GM18508 (cell line): ENCODE measurements around the gene KSR1.

Experiments
- ATAC-seq: cut with Tn5 transposase; IDR thresholded peaks from one replicate; pipeline ENCODE4 v1.9.1; 2021; ENCODE audit warnings: moderate number of reproducible peaks; ENCODE audit not compliant: insufficient read depth, unreplicated experiment

The KSR1 gene

GRCh38 chr17:27469256-27469655 lies 13.0 kb downstream of the KSR1 start:
- ATAC-seq, result no peak

- peak; percentile 52 for ATAC-seq
These were observed 15.3 kb downstream of the KSR1 start for GRCh38 chr17:27471321-27472269.

DNA sequence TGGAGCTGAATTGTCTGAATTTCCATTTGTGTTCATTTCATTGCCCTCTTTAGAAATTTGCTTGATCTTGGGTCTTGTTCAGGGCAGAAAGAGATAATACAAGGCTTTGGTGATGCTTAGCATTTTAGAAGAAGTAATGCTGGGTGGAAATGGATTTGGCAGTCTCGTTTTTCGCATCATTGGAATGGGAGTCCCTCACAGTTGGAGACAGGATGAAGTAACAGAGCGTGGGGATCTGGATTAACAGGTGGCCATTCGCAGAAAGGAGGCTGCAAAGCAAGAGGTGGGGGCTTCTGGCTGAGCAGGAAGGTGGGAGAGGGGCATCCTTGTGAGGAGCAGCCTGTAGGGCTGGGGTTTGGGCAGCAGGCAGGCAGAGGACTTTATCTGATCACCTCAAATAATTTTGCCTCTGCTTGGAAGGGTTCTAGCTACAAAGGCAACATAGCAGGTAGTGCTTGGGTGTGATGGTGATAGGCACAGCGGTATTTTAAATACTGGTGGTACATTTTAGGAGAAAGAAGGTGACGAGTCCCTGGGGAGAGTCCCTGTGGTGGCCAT lies 17.0 kb downstream of the KSR1 start:
- no peak for ATAC-seq

DNA sequence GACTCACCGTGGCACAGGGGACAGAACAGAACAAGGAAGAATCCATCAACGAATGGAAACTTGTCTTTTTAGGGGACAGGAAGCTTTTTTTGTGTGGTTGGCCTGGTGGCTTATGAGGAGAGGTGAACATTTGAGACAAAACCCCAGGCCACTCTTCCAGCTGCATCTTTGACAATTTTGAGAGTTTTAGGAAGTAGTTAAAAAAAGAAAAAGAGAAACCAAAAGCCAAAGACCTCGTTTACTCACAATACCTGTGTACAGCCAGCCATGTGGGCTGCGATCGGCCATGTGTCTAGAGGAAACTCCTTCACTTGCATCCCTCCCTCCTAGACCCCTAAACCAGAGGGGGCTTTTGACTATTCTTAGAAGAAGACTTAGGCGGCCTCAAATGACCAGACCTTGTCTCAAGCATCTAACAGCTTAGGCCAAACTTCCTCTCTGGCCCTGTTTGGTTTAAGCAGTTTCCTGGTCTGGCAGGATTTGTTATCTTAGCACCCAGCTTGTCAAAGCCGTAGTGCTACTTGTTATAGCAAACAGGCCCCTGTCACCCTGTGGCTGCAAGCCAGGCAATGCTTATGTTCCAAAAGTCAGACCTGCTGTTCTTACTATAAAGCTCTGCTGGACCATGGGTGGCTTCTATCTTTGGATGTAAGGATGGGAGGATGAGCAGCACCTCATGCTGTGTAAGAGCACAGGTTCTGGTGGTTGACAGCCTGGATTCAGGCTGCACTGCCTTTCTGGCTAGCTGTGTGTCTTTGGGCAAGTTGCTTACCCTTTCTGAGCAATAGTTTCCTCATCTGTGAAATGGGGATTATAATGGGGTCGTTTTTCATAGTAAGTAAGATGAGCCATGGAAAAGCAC lies 17.7 kb downstream of the KSR1 start:
- ATAC-seq, result peak; percentile 25

DNA sequence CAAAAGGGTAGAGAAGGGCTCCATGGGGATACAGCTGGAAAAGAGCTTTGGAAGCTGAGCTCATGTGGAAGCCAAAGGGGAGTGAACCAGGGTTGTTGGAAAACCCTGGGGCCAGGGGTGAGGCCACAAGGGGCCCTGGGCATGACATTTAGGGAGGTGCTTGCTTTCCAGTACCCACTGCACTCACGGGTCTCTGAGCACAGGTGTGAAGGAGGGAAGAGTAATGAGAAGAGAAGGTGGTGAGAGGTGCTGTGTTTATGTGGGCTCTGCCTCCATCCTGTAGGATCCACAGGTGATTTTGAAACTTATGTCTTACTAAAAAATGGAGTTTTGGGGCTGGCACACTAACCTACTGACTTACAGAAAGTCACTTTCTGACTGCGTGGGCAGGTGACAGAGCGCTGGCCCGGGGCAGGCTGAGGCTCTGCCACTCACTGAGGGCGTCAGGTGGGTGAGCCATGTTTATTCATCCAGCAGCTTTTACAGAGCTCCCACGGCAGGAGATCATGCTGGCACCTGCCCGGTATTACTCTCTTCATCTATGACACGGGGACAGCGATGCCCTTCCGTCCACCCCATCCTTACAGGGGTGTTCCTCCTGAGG lies 18.9 kb downstream of the KSR1 start:
- no peak for ATAC-seq

- no peak for ATAC-seq
These were observed 20.0 kb downstream of the KSR1 start for GRCh38 chr17:27475981-27476895.

- ATAC-seq, result no peak
These were observed 21.0 kb downstream of the KSR1 start for GRCh38 chr17:27477050-27477888.

- no peak for ATAC-seq
These were observed 21.9 kb downstream of the KSR1 start for GRCh38 chr17:27477971-27478684.

DNA sequence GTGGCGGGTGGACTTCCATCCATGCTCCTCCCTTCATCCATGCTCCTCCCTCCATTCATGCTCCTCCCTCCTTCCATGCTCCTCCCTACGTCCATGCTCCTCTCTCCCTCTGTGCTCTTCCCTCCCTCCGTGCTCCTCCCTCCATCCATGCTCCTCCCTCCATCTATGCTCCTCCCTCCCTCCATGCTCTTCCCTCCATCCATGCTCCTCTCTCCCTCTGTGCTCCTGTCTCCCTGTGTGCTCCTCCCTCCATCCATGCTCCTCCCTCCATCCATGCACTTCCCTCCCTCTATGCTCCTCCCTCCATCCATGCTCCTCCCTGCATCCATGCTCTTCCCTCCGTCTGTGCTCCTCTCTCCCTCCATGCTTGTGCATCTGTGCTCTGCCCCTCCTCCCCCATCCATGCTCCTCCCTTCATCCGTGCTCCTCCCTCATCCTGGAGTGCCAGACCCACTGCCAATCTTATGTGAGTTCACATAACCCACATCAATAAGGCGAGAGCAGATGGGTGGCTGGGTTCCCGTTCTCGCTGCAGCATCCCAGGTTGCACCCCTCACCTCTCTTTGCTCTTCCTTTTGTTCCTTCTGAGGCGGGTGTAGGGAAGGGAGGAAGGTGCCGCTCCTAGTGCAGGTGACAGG lies 22.8 kb downstream of the KSR1 start:
- no peak for ATAC-seq

- ATAC-seq, result no peak
These were observed 23.6 kb downstream of the KSR1 start for GRCh38 chr17:27479838-27480237.

DNA sequence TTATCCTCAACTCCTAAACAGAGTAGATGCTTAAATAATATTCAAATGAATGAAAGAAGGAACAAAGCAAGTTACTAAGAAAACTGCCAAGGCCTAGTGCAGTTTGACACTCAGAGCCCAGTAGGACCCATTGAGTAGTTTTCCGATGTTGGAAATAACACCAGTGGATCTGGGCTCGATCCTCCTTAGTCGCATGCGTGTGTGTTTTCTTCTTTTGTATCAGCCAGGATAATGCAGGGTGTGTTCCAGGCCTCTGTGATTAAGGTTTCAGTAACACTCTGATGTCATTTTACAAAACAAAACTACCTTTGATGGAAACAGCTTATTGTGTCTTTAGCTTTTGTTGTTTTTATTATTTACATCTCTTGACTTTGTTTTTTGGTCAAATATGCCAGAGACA lies 24.5 kb downstream of the KSR1 start:
- no peak for ATAC-seq

GRCh38 chr17:27481327-27481726 lies 25.1 kb downstream of the KSR1 start:
- ATAC-seq, result no peak

- ATAC-seq, result no peak
These were observed 28.9 kb downstream of the KSR1 start for GRCh38 chr17:27485125-27485524.

GRCh38 chr17:27485716-27486495 lies 29.7 kb downstream of the KSR1 start:
- no peak for ATAC-seq

- ATAC-seq, result no peak
These were observed 30.5 kb downstream of the KSR1 start for GRCh38 chr17:27486741-27487140.

GRCh38 chr17:27488231-27488630 lies 32.0 kb downstream of the KSR1 start:
- no peak for ATAC-seq
